HCT116 (cell line): ENCODE results near the gene GRM5.

Source experiments
- CBX3 ChIP-seq: IDR thresholded peaks from 2 replicates; pipeline ENCODE4 v1.6.1; 2012; ENCODE audit warnings: low read depth
- EZH2 ChIP-seq: fragments of 200-600 bp; sonication (generic); IDR thresholded peaks from 2 replicates; pipeline ENCODE4 v1.6.1; 2017; ENCODE audit warnings: antibody characterized with exemption, mixed run types
- EZH2phosphoT487 ChIP-seq: fragments of 200-600 bp; IDR thresholded peaks from 2 replicates; pipeline ENCODE4 v1.6.1; 2018; ENCODE audit warnings: antibody characterized with exemption, borderline replicate concordance
- POLR2AphosphoS5 ChIP-seq: IDR thresholded peaks from 2 replicates; pipeline ENCODE4 v1.6.1; 2011; ENCODE audit warnings: mild to moderate bottlenecking, low read depth, low read length, moderate library complexity
- RAD21 ChIP-seq: IDR thresholded peaks from 2 replicates; pipeline ENCODE4 v1.6.1; 2012; ENCODE audit warnings: low read depth, mild to moderate bottlenecking
- REST ChIP-seq: IDR thresholded peaks from 2 replicates; pipeline ENCODE4 v1.6.1; 2012; ENCODE audit warnings: low read depth
- YY1 ChIP-seq: IDR thresholded peaks from 2 replicates; pipeline ENCODE4 v1.6.1; 2011; ENCODE audit warnings: low read length, low read depth, moderate library complexity, mild to moderate bottlenecking; ENCODE audit not compliant: insufficient replicate concordance; ENCODE audit errors: extremely low read depth
- TF ChIP-seq, protein P1 (sequence below), 3 experiments: fragments of 200-600 bp in 1 of 3; sonication (generic) in 1 of 3; IDR thresholded peaks in 2 of 3; conservative IDR thresholded peaks in 1 of 3; 2 replicates each; pipeline ENCODE4 v1.5.1; 2012 to 2017; ENCODE audit warnings: low read depth in 2 of 3, low read length in 2 of 3, antibody characterized with exemption in 1 of 3, borderline replicate concordance in 1 of 3, control low read depth in 1 of 3, mild to moderate bottlenecking in 1 of 3, mixed read lengths in 1 of 3, mixed run types in 1 of 3, moderate library complexity in 1 of 3; ENCODE audit not compliant: insufficient read depth in 1 of 3

DNA sequence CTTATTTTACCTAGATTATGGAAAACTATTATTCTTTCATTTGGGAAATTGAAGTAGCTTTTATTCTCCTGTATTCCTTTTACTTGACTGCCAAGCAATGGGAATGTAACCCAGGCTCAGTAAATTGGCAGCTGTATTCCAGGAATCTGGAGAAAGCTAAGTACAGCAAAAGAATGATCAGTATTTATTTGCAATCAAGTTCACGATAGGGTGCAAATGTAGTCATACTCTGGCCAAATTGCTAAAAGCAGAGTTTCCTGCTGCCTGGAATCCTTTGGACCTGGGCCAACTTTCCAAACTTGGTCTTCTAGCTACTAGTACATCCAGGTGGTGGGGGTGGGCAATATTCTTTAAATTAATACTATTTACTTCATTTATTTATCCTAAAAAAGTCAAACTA, 442.3 kb downstream of the GRM5 start:
- TF ChIP-seq, protein P1, sequence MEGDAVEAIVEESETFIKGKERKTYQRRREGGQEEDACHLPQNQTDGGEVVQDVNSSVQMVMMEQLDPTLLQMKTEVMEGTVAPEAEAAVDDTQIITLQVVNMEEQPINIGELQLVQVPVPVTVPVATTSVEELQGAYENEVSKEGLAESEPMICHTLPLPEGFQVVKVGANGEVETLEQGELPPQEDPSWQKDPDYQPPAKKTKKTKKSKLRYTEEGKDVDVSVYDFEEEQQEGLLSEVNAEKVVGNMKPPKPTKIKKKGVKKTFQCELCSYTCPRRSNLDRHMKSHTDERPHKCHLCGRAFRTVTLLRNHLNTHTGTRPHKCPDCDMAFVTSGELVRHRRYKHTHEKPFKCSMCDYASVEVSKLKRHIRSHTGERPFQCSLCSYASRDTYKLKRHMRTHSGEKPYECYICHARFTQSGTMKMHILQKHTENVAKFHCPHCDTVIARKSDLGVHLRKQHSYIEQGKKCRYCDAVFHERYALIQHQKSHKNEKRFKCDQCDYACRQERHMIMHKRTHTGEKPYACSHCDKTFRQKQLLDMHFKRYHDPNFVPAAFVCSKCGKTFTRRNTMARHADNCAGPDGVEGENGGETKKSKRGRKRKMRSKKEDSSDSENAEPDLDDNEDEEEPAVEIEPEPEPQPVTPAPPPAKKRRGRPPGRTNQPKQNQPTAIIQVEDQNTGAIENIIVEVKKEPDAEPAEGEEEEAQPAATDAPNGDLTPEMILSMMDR (IDR thresholded peaks at IDR 0.05 in 2 of 3, conservative IDR thresholded peaks at IDR 0.05 in 1 of 3; ENCODE audit: borderline replicate concordance in 1 of 3, insufficient read depth in 1 of 3, low read depth in 2 of 3, low read length in 2 of 3) = no peak
- TF ChIP-seq POLR2AphosphoS5 (no peak), CBX3 (no peak), REST (no peak), EZH2phosphoT487 (no peak), EZH2 (no peak), RAD21 (no peak), YY1 (no peak)
